Left ventricle myocardium inferior (tissue), 1 donor: ENCODE measurements around the gene DLEC1. TPM values are rescaled to one million over a fixed set of nuclear protein-coding genes. Genes with fewer than 3 reads are reported as not detected.
A peak's percentile ranks its signal among the peaks of the same experiment; 100 is the strongest.
"Not testable (repeated sequence)": the region's sequence is repeated elsewhere in the genome, so short reads cannot be mapped to it uniquely, and the experiment has no call there.

ENCODE experiments used
- DNase-seq: peaks from one replicate; pipeline ENCODE4 v3.0.0-alpha.2; 2020
- H3K27ac ChIP-seq: fragments of 200-600 bp; replicated peaks from 2 replicates; pipeline ENCODE4 v1.8.0; 2021
- H3K27me3 ChIP-seq: fragments of 200-600 bp; 2 replicates; pipeline ENCODE4 v1.8.0; 2021; ENCODE audit warnings: low read depth
- H3K36me3 ChIP-seq: fragments of 200-600 bp; 2 replicates; pipeline ENCODE4 v1.8.0; 2021
- H3K4me1 ChIP-seq: fragments of 200-600 bp; 2 replicates; pipeline ENCODE4 v1.8.0; 2021
- H3K4me3 ChIP-seq: fragments of 200-600 bp; 2 replicates; pipeline ENCODE4 v1.8.0; 2021; ENCODE audit warnings: mild to moderate bottlenecking, moderate library complexity
- H3K9me3 ChIP-seq: fragments of 200-600 bp; replicated peaks from 2 replicates; pipeline ENCODE4 v1.8.0; 2021
- CTCF ChIP-seq: fragments of 200-600 bp; IDR thresholded peaks from 2 replicates; pipeline ENCODE4 v1.8.0; 2021; ENCODE audit warnings: antibody characterized with exemption, mild to moderate bottlenecking, borderline replicate concordance
- intact Hi-C: fragments of 100-400 bp; cut with micrococcal nuclease; formaldehyde crosslinking; loops from one replicate; pipeline ENCODE4 v1.11.0; 2022
- total RNA-seq: library from RNA; stranded (reverse); fragmentation: NEBNext Ultra II Directional; extraction: Animal tissue kit (Norgen Biotek cat#: 25700); gene quantifications from one replicate; pipeline ENCODE4 v1.2.1, GENCODE V29; 2021
- donor health status: DM: no; HTN: yes; CAD: no; lungs with severe emphysema.

Gene DLEC1
- total RNA-seq, 1 donor from 2014 or later = 0.08 TPM

GRCh38 chr3:38155825-38156224 is 116.8 kb downstream of the DLEC1 start:
- Histone ChIP-seq H3K27me3 (no peaks in the 10 kb centered on the region), H3K9me3 (no peaks in the 10 kb centered on the region), H3K36me3 (no peaks in the 10 kb centered on the region), H3K27ac (no peak overlapping the region), H3K4me1 (no peaks in the 10 kb centered on the region), H3K4me3 (no peak overlapping the region)
- no peak for DNase-seq
- no peak for TF ChIP-seq CTCF
- intact Hi-C loops = no loop called here

- no peak for TF ChIP-seq CTCF
- Histone ChIP-seq H3K9me3 (no peaks in the 10 kb centered on the region), H3K36me3 (no peaks in the 10 kb centered on the region), H3K27me3 (no peaks in the 10 kb centered on the region), H3K4me1 (no peaks in the 10 kb centered on the region), H3K27ac (no peak overlapping the region), H3K4me3 (no peak overlapping the region)
- no peak for DNase-seq
- intact Hi-C loops = no loop called here
Observed at GRCh38 chr3:38157117-38157516, 118.1 kb downstream of the DLEC1 start.

GRCh38 chr3:38157595-38157994 is 118.6 kb downstream of the DLEC1 start:
- H3K4me3 ChIP-seq = no peak overlapping the region
- no peaks in the 10 kb centered on the region for H3K36me3 ChIP-seq
- H3K9me3 ChIP-seq = no peaks in the 10 kb centered on the region
- H3K27ac ChIP-seq = no peak overlapping the region
- intact Hi-C loops = no loop called here
- no peak for TF ChIP-seq CTCF
- DNase-seq = no peak
- H3K4me1 ChIP-seq = no peaks in the 10 kb centered on the region
- H3K27me3 ChIP-seq = no peaks in the 10 kb centered on the region

GRCh38 chr3:38158472-38158871 is 119.5 kb downstream of the DLEC1 start:
- Histone ChIP-seq H3K4me1 (no peaks in the 10 kb centered on the region), H3K4me3 (no peak overlapping the region), H3K27me3 (no peaks in the 10 kb centered on the region), H3K36me3 (no peaks in the 10 kb centered on the region), H3K9me3 (no peaks in the 10 kb centered on the region), H3K27ac (no peak overlapping the region)
- TF ChIP-seq CTCF = no peak
- DNase-seq = no peak
- intact Hi-C loops = no loop called here

- DNase-seq, H3K9me3 ChIP-seq, intact Hi-C loops: not testable (repeated sequence)
Observed at GRCh38 chr3:38160704-38161103, 121.7 kb downstream of the DLEC1 start.

GRCh38 chr3:38163117-38163840 is 124.3 kb downstream of the DLEC1 start:
- no peaks in the 10 kb centered on the region for H3K27me3 ChIP-seq
- H3K27ac ChIP-seq = peak overlapping the region; percentile 95
- intact Hi-C loops = no loop called here
- no peak overlapping the region for H3K4me3 ChIP-seq
- H3K4me1 ChIP-seq = peaks cover 35% of the 10 kb centered on the region
- no peak for DNase-seq
- no peaks in the 10 kb centered on the region for H3K36me3 ChIP-seq
- TF ChIP-seq CTCF = no peak
- no peaks in the 10 kb centered on the region for H3K9me3 ChIP-seq

More at GRCh38 chr3:38160704-38161103, 121.7 kb downstream of the DLEC1 start:
- H3K36me3 ChIP-seq, H3K4me3 ChIP-seq, H3K4me1 ChIP-seq, H3K27me3 ChIP-seq, H3K27ac ChIP-seq: not testable (repeated sequence)
